ENCODE results near the gene ZNF480.
"Not testable (repeated sequence)": the region's sequence is repeated elsewhere in the genome, so short reads cannot be mapped to it uniquely, and the experiment has no call there.

Gene ZNF480

DNA sequence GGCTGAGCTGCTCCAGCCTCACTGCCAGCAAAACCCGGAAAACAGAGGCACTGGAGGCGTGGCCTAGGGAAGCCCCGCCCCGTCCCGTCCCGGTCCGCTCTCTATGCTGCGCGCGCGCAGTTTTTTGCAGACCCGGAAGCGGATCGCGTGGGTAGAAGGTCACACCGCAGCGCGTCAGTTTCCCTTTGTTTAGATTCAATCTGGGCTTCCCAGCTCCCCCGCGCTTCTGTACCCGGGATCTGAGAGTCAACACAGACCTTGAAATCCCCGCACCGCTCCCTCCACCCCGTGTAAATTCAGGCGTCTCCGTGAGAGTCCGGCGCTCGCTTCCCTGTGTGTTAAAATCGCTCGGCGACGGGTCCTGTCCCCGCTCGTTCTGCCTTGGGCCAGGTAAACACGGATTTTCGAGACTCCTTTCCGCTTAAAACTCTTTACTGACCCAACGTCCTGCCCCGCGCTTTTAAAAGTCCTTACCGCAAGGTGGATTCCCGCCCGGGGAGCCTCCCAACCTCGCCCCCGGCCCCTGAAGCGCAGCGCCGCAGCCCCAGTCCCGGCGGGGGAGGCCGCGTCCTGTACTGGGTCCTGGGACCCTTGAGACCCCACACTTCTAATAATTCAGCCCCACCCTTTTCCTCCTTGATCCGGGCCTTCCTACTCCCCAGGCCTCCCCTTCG is 39.3 kb downstream of the ZNF480 start, which contains the start of gene ZNF610:
ZNF610 (plus strand) TSS at position 127 of the 674 bp plus-strand sequence. CDS start 12,930 bp downstream, outside the sequence.
- peak within 1 kb of the TSS; percentile 82 to 85 for H3K4me3 ChIP-seq (replicated peaks in 1 of 2; ENCODE audit: low read depth in 2 of 2, low read length in 2 of 2)
- peak; percentile 88 to 89 for DNase-seq (ENCODE audit: low read depth in 2 of 2)
- TF ChIP-seq, protein P1, sequence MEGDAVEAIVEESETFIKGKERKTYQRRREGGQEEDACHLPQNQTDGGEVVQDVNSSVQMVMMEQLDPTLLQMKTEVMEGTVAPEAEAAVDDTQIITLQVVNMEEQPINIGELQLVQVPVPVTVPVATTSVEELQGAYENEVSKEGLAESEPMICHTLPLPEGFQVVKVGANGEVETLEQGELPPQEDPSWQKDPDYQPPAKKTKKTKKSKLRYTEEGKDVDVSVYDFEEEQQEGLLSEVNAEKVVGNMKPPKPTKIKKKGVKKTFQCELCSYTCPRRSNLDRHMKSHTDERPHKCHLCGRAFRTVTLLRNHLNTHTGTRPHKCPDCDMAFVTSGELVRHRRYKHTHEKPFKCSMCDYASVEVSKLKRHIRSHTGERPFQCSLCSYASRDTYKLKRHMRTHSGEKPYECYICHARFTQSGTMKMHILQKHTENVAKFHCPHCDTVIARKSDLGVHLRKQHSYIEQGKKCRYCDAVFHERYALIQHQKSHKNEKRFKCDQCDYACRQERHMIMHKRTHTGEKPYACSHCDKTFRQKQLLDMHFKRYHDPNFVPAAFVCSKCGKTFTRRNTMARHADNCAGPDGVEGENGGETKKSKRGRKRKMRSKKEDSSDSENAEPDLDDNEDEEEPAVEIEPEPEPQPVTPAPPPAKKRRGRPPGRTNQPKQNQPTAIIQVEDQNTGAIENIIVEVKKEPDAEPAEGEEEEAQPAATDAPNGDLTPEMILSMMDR (IDR thresholded peaks at IDR 0.05; ENCODE audit: low read depth, low read length): no peak

DNA sequence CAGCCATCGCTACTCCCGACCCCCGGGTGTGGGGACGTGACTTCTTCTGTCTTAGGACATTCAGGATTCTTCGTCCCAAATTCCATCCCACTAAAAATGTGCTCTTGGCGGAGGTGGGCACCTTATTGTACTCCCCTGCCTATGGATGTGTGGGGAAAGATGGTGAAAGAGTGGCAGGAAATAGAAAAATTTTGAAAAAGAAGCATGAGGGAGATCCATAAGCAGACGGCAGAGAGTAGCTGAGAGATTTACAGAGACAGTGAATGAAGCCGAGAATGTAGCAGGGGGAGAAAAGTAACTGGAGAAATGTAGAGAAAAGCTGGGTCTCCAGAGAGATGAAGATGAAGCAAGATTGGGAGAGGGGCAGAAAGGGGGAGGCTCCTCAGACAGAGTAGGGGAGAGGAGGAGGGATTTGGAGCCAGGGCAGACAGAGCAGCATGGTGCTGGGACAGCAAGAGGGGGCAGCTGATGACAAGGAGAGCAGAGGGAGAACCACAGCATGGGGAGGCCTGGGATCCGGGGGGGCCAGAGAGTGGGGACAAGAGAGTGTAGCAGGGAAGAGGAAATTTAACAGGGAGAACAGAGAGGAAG is 39.9 kb downstream of the ZNF480 start:
- peak overlapping the region; percentile 82 to 85 for H3K4me3 ChIP-seq (replicated peaks in 1 of 2; ENCODE audit: low read depth in 2 of 2, low read length in 2 of 2)
- DNase-seq (ENCODE audit: low read depth in 2 of 2): peak; percentile 6 to 9
- TF ChIP-seq, protein P1 (IDR thresholded peaks at IDR 0.05; ENCODE audit: low read depth, low read length): no peak

DNA sequence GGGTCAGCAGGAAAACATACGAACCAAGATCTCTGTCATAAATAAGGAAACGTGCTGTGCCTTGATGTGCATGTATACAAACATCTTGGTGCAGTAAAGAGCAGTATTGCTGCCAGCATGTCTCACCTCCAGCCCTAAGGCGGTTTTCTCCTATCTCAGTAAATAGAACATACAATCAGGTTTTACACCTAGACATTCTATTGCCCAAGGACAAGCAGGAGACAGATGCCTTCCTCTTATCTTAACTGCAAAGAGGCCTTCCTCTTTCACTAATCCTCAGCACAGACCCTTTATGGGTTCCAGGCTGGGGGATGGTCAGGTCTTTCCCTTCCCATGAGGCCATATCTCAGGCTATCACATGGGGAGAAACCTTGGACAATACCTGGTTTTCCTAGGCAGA is 42.1 kb downstream of the ZNF480 start:
- not testable (repeated sequence) for H3K4me3 ChIP-seq (replicated peaks in 1 of 2; ENCODE audit: low read depth in 2 of 2, low read length in 2 of 2); DNase-seq (ENCODE audit: low read depth in 2 of 2)

DNA sequence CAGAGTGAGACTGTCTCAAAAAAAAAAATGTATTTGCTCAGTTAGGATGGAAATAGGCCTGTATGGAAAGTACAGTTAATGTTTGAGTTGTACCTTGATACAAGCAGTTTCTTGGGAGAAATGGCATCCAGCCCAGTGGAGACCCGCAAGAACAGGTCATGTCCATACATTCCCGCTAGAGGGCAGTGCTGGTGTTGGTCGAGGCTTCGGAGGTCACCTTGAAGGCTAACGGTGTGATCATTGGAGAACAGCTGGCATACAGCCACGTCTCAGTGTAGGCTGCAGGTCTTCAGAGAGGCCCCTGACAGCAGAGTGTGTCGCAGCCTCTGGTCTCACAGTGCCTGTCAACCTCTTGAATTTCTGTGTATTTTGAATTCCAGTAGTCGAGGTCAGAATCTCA is 46.6 kb downstream of the ZNF480 start:
- H3K4me3 ChIP-seq (replicated peaks in 1 of 2; ENCODE audit: low read depth in 2 of 2, low read length in 2 of 2): no peak overlapping the region
- TF ChIP-seq, protein P1 (IDR thresholded peaks at IDR 0.05; ENCODE audit: low read depth, low read length): peak; percentile 37
- peak; percentile 11 to 51 for DNase-seq (ENCODE audit: low read depth in 2 of 2)

DNA sequence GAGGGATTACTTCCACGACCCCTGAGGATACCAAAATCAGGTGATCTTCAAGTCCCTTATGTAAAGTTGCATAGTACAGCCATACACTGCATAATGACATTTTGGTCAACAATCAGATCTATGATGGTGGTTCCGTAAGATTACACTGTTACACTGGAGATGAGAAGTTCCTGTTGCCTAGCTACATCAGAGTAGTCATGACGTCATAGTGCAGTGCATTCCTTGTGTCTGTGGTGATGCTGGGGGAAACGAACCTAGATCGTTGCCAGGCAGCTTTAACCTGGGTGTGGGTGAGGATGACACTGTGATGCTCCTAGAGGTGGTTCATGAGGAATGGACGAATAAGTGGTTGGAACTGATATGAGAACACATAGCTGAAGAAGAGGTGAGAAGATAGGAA is 48.2 kb downstream of the ZNF480 start:
- TF ChIP-seq, protein P1 (IDR thresholded peaks at IDR 0.05; ENCODE audit: low read depth, low read length): no peak
- no peak overlapping the region for H3K4me3 ChIP-seq (replicated peaks in 1 of 2; ENCODE audit: low read depth in 2 of 2, low read length in 2 of 2)
- peak in 1 of 2 donors; percentile 7 for DNase-seq (ENCODE audit: low read depth in 2 of 2)

DNA sequence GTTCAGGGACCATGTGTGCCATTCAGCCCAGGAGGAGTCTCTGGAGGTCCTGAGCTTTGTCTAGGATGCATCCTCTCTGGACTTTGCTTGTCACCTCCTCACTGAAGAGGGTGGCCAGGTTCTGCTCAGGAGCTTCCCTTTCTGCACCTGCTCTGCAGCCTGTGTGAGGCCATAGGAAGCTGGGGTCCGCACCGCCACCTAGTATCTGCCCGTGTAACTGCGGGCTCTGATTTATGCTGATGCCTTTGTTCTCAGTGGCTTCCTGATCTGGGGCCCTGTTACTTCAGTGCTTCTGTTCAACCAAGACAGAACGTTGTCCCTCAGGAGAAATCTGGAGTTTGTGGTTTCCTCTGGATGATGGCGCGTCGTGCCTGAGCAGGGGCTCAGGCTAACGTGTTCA is 54.5 kb downstream of the ZNF480 start:
- DNase-seq (ENCODE audit: low read depth in 2 of 2): no peak
- TF ChIP-seq, protein P1 (IDR thresholded peaks at IDR 0.05; ENCODE audit: low read depth, low read length): no peak
- H3K4me3 ChIP-seq (replicated peaks in 1 of 2; ENCODE audit: low read depth in 2 of 2, low read length in 2 of 2): no peak overlapping the region

DNA sequence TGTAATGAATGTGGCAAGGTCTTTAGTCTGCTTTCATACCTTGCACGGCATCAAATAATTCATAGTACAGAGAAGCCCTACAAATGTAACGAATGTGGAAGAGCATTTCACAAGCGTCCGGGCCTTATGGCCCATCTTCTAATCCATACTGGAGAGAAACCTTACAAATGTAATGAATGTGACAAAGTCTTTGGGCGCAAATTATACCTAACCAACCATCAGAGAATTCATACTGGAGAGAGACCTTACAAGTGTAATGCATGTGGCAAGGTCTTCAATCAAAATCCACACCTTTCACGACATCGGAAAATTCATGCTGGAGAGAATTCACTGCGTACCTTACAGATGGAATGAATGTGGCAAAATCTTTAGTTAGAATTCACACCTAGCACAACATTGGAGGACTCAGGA is 69.5 kb downstream of the ZNF480 start:
- no peak for DNase-seq (ENCODE audit: low read depth in 2 of 2)
- no peak overlapping the region for H3K4me3 ChIP-seq (replicated peaks in 1 of 2; ENCODE audit: low read depth in 2 of 2, low read length in 2 of 2)
- TF ChIP-seq, protein P1 (IDR thresholded peaks at IDR 0.05; ENCODE audit: low read depth, low read length): no peak

All from cardiac fibroblast (primary cell).